Nephron (organoid): ENCODE measurements around the gene EIF2AK2.

Experiments
- H3K27ac Mint-ChIP-seq, 3 experiments: 2 replicates each; pipeline ENCODE4 v1.8.0; 2020; ENCODE audit warnings: mixed read lengths in 3 of 3, mild to moderate bottlenecking in 2 of 3, moderate library complexity in 1 of 3
- H3K27me3 Mint-ChIP-seq: 2 replicates; pipeline ENCODE4 v1.8.0; 2021; ENCODE audit warnings: low read depth, mild to moderate bottlenecking, moderate library complexity, mixed read lengths
- H3K36me3 Mint-ChIP-seq: 2 replicates; pipeline ENCODE4 v1.8.0; 2020; ENCODE audit warnings: low read depth, mixed read lengths
- H3K4me1 Mint-ChIP-seq: 2 replicates; pipeline ENCODE4 v1.8.0; 2020; ENCODE audit warnings: mixed read lengths
- H3K4me3 Mint-ChIP-seq, 3 experiments: 2 replicates each; pipeline ENCODE4 v1.8.0; 2020; ENCODE audit warnings: mild to moderate bottlenecking in 3 of 3, mixed read lengths in 3 of 3, moderate library complexity in 2 of 3
- H3K9me3 Mint-ChIP-seq: 2 replicates; pipeline ENCODE4 v1.8.0; 2020; ENCODE audit warnings: mixed read lengths
- CTCF ChIP-seq, 3 experiments: fragments of 200-600 bp; sonication (generic); IDR thresholded peaks; one replicate each; pipeline ENCODE4 v1.5.0; 2021; ENCODE audit warnings: antibody characterized with exemption in 3 of 3; ENCODE audit not compliant: unreplicated experiment in 3 of 3

The EIF2AK2 gene

GRCh38 chr2:37125416-37125815 is 31.4 kb downstream of the EIF2AK2 start:
- Mint-ChIP-seq H3K27ac (peak overlapping the region; percentile 78 to 96 (median 85)), H3K4me3 (no peak overlapping the region), H3K9me3 (no peaks in the 10 kb centered on the region), H3K36me3 (peaks cover 65% of the 10 kb centered on the region), H3K27me3 (peaks cover 3% of the 10 kb centered on the region), H3K4me1 (peaks cover 17% of the 10 kb centered on the region)
- TF ChIP-seq CTCF (IDR thresholded peaks at IDR 0.05; ENCODE audit: unreplicated experiment in 3 of 3): no peak

GRCh38 chr2:37119157-37119556 is 37.6 kb downstream of the EIF2AK2 start:
- no peaks in the 10 kb centered on the region for H3K27me3 Mint-ChIP-seq
- peaks cover 9% of the 10 kb centered on the region for H3K4me1 Mint-ChIP-seq
- TF ChIP-seq CTCF (IDR thresholded peaks at IDR 0.05; ENCODE audit: unreplicated experiment in 3 of 3): no peak
- peaks cover 52% of the 10 kb centered on the region for H3K36me3 Mint-ChIP-seq
- no peaks in the 10 kb centered on the region for H3K9me3 Mint-ChIP-seq
- no peak overlapping the region for H3K27ac Mint-ChIP-seq
- H3K4me3 Mint-ChIP-seq: no peak overlapping the region

- peaks cover 8% of the 10 kb centered on the region for H3K4me1 Mint-ChIP-seq
- H3K9me3 Mint-ChIP-seq: no peaks in the 10 kb centered on the region
- H3K4me3 Mint-ChIP-seq: no peak overlapping the region
- H3K27me3 Mint-ChIP-seq: no peaks in the 10 kb centered on the region
- no peak overlapping the region for H3K27ac Mint-ChIP-seq
- no peak for TF ChIP-seq CTCF (IDR thresholded peaks at IDR 0.05; ENCODE audit: unreplicated experiment in 3 of 3)
- H3K36me3 Mint-ChIP-seq: peaks cover 52% of the 10 kb centered on the region
Measured at GRCh38 chr2:37117566-37117965, 39.2 kb downstream of the EIF2AK2 start.

GRCh38 chr2:37111958-37112357 is 44.8 kb downstream of the EIF2AK2 start:
- Mint-ChIP-seq H3K36me3 (peaks cover 56% of the 10 kb centered on the region), H3K27me3 (peaks cover 3% of the 10 kb centered on the region), H3K9me3 (no peaks in the 10 kb centered on the region), H3K4me1 (no peaks in the 10 kb centered on the region), H3K27ac (no peak overlapping the region), H3K4me3 (no peak overlapping the region)
- no peak for TF ChIP-seq CTCF (IDR thresholded peaks at IDR 0.05; ENCODE audit: unreplicated experiment in 3 of 3)

- no peak for TF ChIP-seq CTCF (IDR thresholded peaks at IDR 0.05; ENCODE audit: unreplicated experiment in 3 of 3)
- Mint-ChIP-seq H3K36me3 (peaks cover 59% of the 10 kb centered on the region), H3K27me3 (peaks cover 3% of the 10 kb centered on the region), H3K27ac (no peak overlapping the region), H3K4me3 (no peak overlapping the region), H3K9me3 (no peaks in the 10 kb centered on the region), H3K4me1 (no peaks in the 10 kb centered on the region)
Measured at GRCh38 chr2:37110306-37111212, 46.2 kb downstream of the EIF2AK2 start.

- Mint-ChIP-seq H3K27me3 (peaks cover 3% of the 10 kb centered on the region), H3K36me3 (peaks cover 65% of the 10 kb centered on the region)
- no peak for TF ChIP-seq CTCF (IDR thresholded peaks at IDR 0.05; ENCODE audit: unreplicated experiment in 3 of 3)
Measured at GRCh38 chr2:37109523-37109922, 47.3 kb downstream of the EIF2AK2 start.

More at GRCh38 chr2:37109523-37109922, 47.3 kb downstream of the EIF2AK2 start:
- no peak overlapping the region for H3K27ac Mint-ChIP-seq
- H3K9me3 Mint-ChIP-seq: no peaks in the 10 kb centered on the region
- H3K4me3 Mint-ChIP-seq: no peak overlapping the region
- H3K4me1 Mint-ChIP-seq: no peaks in the 10 kb centered on the region
